Measurements from ENCODE around the gene CASP8. TPM values are rescaled to one million over a fixed set of nuclear protein-coding genes. Genes with fewer than 3 reads are reported as not detected.
A peak's percentile ranks its signal among the peaks of the same experiment; 100 is the strongest.

The CASP8 gene
- total and polyA plus RNA-seq, 9 of the 15 experiments (the other 6 are each of a cell fraction or from before 2014, with no cell fraction given), result 10.2 to 31.4 (median 19.4) TPM

- no peak for TF ChIP-seq ETS1 (conservative IDR thresholded peaks at IDR 0.05; ENCODE audit: control insufficient read depth, low read depth, low read length)
- peak; percentile 62 for TF ChIP-seq TAF1 (IDR thresholded peaks at IDR 0.05; ENCODE audit: control insufficient read depth, extremely low read depth, insufficient read depth, low read length, severe bottlenecking)
- TF ChIP-seq POU5F1 (IDR thresholded peaks at IDR 0.05; ENCODE audit: borderline replicate concordance, low read depth, low read length, partially characterized antibody), result no peak
- peak; percentile 75 for TF ChIP-seq SP1 (CRISPR knock-in tag; IDR thresholded peaks at IDR 0.05)
- peak; percentile 67 for TF ChIP-seq SUPT5H (IDR thresholded peaks at IDR 0.05)
- TF ChIP-seq ZNF124 (CRISPR knock-in tag; IDR thresholded peaks at IDR 0.05), result no peak
- no peak for TF ChIP-seq CBFA2T3 (IDR thresholded peaks at IDR 0.05)
- no peak for TF ChIP-seq HCFC1 (IDR thresholded peaks at IDR 0.05; ENCODE audit: low read depth, low read length)
- TF ChIP-seq ZNF780A (CRISPR knock-in tag; IDR thresholded peaks at IDR 0.05), result no peak
- TF ChIP-seq ZFP36 (IDR thresholded peaks at IDR 0.05; ENCODE audit: low read depth, low read length, partially characterized antibody), result no peak
- TF ChIP-seq FOXP4 (CRISPR knock-in tag; IDR thresholded peaks at IDR 0.05; ENCODE audit: borderline replicate concordance), result no peak
- peak in 1 of 3 experiments; percentile 44 for TF ChIP-seq YY1 (IDR thresholded peaks at IDR 0.05; ENCODE audit: borderline replicate concordance in 1 of 3, control insufficient read depth in 1 of 3, extremely low read depth in 1 of 3, insufficient read depth in 3 of 3, insufficient read length in 1 of 3, insufficient replicate concordance in 2 of 3, low read depth in 1 of 3, low read length in 2 of 3)
- TF ChIP-seq HMGN3 (IDR thresholded peaks at IDR 0.05; ENCODE audit: borderline replicate concordance, extremely low read depth, insufficient read length, low read depth, low read length), result no peak
- TF ChIP-seq KAT2B (IDR thresholded peaks at IDR 0.05; ENCODE audit: low read depth, low read length), result no peak
- TF ChIP-seq ARID4B (CRISPR knock-in tag; IDR thresholded peaks at IDR 0.05), result peak; percentile 66
- TF ChIP-seq ZBTB43 (CRISPR knock-in tag; IDR thresholded peaks at IDR 0.05), result no peak
Observed at GRCh38 chr2:201233192-201233811, 27.0 kb upstream of the CASP8 start (continued).
